Measurements from ENCODE around the gene ALG13. TPM values are rescaled to one million over a fixed set of nuclear protein-coding genes. Genes with fewer than 3 reads are reported as not detected.

Gene ALG13
- total and polyA plus RNA-seq, 10 of the 15 experiments (the other 5 are each of a cell fraction or from before 2014, with no cell fraction given), result 30.5 to 119 (median 51.1) TPM

DNA sequence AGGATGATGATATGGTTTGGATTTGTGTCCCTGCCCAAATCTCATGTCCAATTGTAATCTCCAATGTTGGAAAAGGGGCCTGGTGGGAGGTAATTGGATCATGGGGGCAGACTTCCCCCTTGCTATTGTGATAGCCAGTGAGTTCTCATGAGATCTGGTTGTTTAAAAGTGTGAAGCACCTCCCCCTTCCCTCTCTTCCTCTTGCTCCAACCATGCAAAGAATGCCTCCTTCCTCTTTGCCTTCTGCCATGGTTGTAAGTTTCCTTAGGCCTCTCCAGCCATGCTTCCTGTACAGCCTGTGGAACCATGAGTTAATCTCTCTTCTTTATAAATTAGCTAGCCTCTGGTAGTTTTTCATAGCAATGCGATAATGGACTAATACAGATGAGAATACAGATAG is 19.7 kb upstream of the ALG13 start:
- in situ Hi-C loops (cut with MboI), result no loop called here
- no peaks in the 10 kb centered on the region for H4K20me1 ChIP-seq (ENCODE audit: control insufficient read depth, insufficient read depth)
- 72% methylated on average over 1 of the region's 1 CpG for WGBS (ENCODE audit: insufficient coverage, insufficient replicate concordance, low lambda C conversion rate, missing lambda C conversion rate)
- no peaks in the 10 kb centered on the region for H3K9me3 ChIP-seq (replicated peaks; ENCODE audit: control insufficient read depth, insufficient read depth, low read length)
- no peaks in the 10 kb centered on the region for H3K4me1 ChIP-seq (ENCODE audit: control insufficient read depth, insufficient read depth, low read length)
- no peak overlapping the region for H2AFZ ChIP-seq (ENCODE audit: control insufficient read depth, low read depth, low read length)
- no peak overlapping the region for H3K4me2 ChIP-seq (ENCODE audit: control insufficient read depth, insufficient read depth)
- no peak overlapping the region for H3K4me3 ChIP-seq
- RAD21 ChIA-PET (ENCODE audit: unreplicated experiment), result no interaction called here
- H3K79me2 ChIP-seq (ENCODE audit: control insufficient read depth, insufficient read depth, low read length), result no peaks in the 10 kb centered on the region
- no peak for DNase-seq (ENCODE audit: low read depth, low spot score)
- no peak overlapping the region for H3K9ac ChIP-seq (ENCODE audit: control insufficient read depth, insufficient read depth, low read length)
- BruUV-seq (replicated peaks), result no TSS peak
- no peak for FAIRE-seq
- ATAC-seq, result no peak
- intact Hi-C loops (cut with micrococcal nuclease; ENCODE audit: unreplicated experiment), result no loop called here
- SMC1A ChIA-PET (ENCODE audit: uncharacterized antibody, unreplicated experiment), result interaction anchor here (1.5 kb wide), 1 partner anchor 9 kb away, joined by 4 read pairs; no protein-coding TSS in a partner anchor
- no peak overlapping the region for H3K27ac ChIP-seq (ENCODE audit: control insufficient read depth, insufficient read depth)
- H3K27me3 ChIP-seq (replicated peaks in 1 of 2; ENCODE audit: control insufficient read depth in 2 of 2, insufficient read depth in 2 of 2, low read length in 1 of 2), result no peaks in the 10 kb centered on the region
- no peaks in the 10 kb centered on the region for H3K36me3 ChIP-seq (ENCODE audit: control insufficient read depth in 2 of 2, insufficient read depth in 2 of 2, low read length in 1 of 2)
- CTCF ChIA-PET, result no interaction called here
- POLR2A ChIA-PET, result no interaction called here
- TF ChIP-seq, protein P1, sequence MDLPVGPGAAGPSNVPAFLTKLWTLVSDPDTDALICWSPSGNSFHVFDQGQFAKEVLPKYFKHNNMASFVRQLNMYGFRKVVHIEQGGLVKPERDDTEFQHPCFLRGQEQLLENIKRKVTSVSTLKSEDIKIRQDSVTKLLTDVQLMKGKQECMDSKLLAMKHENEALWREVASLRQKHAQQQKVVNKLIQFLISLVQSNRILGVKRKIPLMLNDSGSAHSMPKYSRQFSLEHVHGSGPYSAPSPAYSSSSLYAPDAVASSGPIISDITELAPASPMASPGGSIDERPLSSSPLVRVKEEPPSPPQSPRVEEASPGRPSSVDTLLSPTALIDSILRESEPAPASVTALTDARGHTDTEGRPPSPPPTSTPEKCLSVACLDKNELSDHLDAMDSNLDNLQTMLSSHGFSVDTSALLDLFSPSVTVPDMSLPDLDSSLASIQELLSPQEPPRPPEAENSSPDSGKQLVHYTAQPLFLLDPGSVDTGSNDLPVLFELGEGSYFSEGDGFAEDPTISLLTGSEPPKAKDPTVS (IDR thresholded peaks at IDR 0.05; ENCODE audit: low read depth, low read length), result no peak
- TF ChIP-seq MTA3 (IDR thresholded peaks at IDR 0.05; ENCODE audit: borderline replicate concordance, low read length) (no peak), ATF7 (IDR thresholded peaks at IDR 0.05; ENCODE audit: low read depth) (no peak), RFX5 (IDR thresholded peaks at IDR 0.05; ENCODE audit: low read depth, low read length) (no peak), SP1 (IDR thresholded peaks at IDR 0.05; ENCODE audit: low read depth, low read length) (no peak), SPI1 (IDR thresholded peaks at IDR 0.05; ENCODE audit: borderline replicate concordance, insufficient read depth, low read depth, low read length) (no peak), RCOR1 (conservative IDR thresholded peaks at IDR 0.05; ENCODE audit: low read depth, low read length) (no peak), CHD4 (IDR thresholded peaks at IDR 0.05) (no peak), FOXK2 (IDR thresholded peaks at IDR 0.05) (no peak), CHD2 (IDR thresholded peaks at IDR 0.05; ENCODE audit: borderline replicate concordance, low read depth, low read length) (no peak)
- TF ChIP-seq, protein P2, sequence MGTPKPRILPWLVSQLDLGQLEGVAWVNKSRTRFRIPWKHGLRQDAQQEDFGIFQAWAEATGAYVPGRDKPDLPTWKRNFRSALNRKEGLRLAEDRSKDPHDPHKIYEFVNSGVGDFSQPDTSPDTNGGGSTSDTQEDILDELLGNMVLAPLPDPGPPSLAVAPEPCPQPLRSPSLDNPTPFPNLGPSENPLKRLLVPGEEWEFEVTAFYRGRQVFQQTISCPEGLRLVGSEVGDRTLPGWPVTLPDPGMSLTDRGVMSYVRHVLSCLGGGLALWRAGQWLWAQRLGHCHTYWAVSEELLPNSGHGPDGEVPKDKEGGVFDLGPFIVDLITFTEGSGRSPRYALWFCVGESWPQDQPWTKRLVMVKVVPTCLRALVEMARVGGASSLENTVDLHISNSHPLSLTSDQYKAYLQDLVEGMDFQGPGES (IDR thresholded peaks at IDR 0.05), result no peak
- TF ChIP-seq, protein P3, sequence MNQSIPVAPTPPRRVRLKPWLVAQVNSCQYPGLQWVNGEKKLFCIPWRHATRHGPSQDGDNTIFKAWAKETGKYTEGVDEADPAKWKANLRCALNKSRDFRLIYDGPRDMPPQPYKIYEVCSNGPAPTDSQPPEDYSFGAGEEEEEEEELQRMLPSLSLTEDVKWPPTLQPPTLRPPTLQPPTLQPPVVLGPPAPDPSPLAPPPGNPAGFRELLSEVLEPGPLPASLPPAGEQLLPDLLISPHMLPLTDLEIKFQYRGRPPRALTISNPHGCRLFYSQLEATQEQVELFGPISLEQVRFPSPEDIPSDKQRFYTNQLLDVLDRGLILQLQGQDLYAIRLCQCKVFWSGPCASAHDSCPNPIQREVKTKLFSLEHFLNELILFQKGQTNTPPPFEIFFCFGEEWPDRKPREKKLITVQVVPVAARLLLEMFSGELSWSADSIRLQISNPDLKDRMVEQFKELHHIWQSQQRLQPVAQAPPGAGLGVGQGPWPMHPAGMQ (IDR thresholded peaks at IDR 0.05; ENCODE audit: borderline replicate concordance), result no peak
- TF ChIP-seq, protein P4, sequence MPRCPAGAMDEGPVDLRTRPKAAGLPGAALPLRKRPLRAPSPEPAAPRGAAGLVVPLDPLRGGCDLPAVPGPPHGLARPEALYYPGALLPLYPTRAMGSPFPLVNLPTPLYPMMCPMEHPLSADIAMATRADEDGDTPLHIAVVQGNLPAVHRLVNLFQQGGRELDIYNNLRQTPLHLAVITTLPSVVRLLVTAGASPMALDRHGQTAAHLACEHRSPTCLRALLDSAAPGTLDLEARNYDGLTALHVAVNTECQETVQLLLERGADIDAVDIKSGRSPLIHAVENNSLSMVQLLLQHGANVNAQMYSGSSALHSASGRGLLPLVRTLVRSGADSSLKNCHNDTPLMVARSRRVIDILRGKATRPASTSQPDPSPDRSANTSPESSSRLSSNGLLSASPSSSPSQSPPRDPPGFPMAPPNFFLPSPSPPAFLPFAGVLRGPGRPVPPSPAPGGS (IDR thresholded peaks at IDR 0.05; ENCODE audit: borderline replicate concordance, insufficient read depth, low read depth, low read length, poor library complexity, severe bottlenecking), result no peak
